OCI-LY3 (cell line): ENCODE results near the gene REL.
A peak's percentile ranks its signal among the peaks of the same experiment; 100 is the strongest.

Experiments
- H2AFZ ChIP-seq: fragments of 200-600, 300-600 bp; shearing (Covaris generic); 2 replicates; pipeline ENCODE4 v1.6.0; 2014; ENCODE audit warnings: antibody characterized with exemption, low read depth, low read length
- H3K27ac ChIP-seq: fragments of 200-600, 300-600 bp; sonication (generic); 2 replicates; pipeline ENCODE4 v1.5.1; 2014; ENCODE audit warnings: mild to moderate bottlenecking, low read length, moderate library complexity, mixed read lengths
- H3K27me3 ChIP-seq: fragments of 200-600, 300-600 bp; sonication (generic); 2 replicates; pipeline ENCODE4 v1.6.1; 2014; ENCODE audit warnings: low read depth, low read length, mixed read lengths
- H3K36me3 ChIP-seq: fragments of 200-600, 300-600 bp; sonication (generic); replicated peaks from 2 replicates; pipeline ENCODE3; 2014; ENCODE audit warnings: low read depth, low read length, mixed read lengths
- H3K4me1 ChIP-seq: fragments of 300-600, 200-600 bp; sonication (generic); 2 replicates; pipeline ENCODE4 v1.6.1; 2014; ENCODE audit warnings: low read length, mixed read lengths
- H3K4me2 ChIP-seq: fragments of 200-600, 300-600 bp; sonication (generic); 2 replicates; pipeline ENCODE4 v1.6.1; 2014; ENCODE audit warnings: low read length, mixed read lengths
- H3K4me3 ChIP-seq: fragments of 300-600, 200-600 bp; sonication (generic); 2 replicates; pipeline ENCODE4 v1.5.1; 2014; ENCODE audit warnings: antibody characterized with exemption, mild to moderate bottlenecking, low read length, moderate library complexity
- H3K79me2 ChIP-seq: fragments of 300-600, 200-600 bp; shearing (Covaris generic); 2 replicates; pipeline ENCODE4 v1.6.1; 2014; ENCODE audit warnings: mild to moderate bottlenecking, low read length, mixed read lengths
- H3K9ac ChIP-seq: fragments of 300-600, 200-600 bp; shearing (Covaris generic); 2 replicates; pipeline ENCODE4 v1.6.0; 2014; ENCODE audit warnings: mild to moderate bottlenecking, low read length, moderate library complexity
- H3K9me3 ChIP-seq: fragments of 200-600, 300-600 bp; shearing (Covaris generic); 2 replicates; pipeline ENCODE4 v1.6.1; 2014; ENCODE audit warnings: low read length, mixed read lengths; ENCODE audit not compliant: insufficient read depth
- H4K20me1 ChIP-seq: fragments of 200-600, 300-600 bp; sonication (generic); 2 replicates; pipeline ENCODE4 v1.6.1; 2016; ENCODE audit warnings: low read length, mixed read lengths; ENCODE audit not compliant: insufficient read depth
- CTCF ChIP-seq: fragments of 200-600, 300-600 bp; sonication (generic); IDR thresholded peaks from 2 replicates; pipeline ENCODE4 v1.5.1; 2014; ENCODE audit warnings: antibody characterized with exemption, low read length, low read depth
- EZH2phosphoT487 ChIP-seq: fragments of 200-600 bp; shearing (Covaris generic); IDR thresholded peaks from 2 replicates; pipeline ENCODE4 v1.6.1; 2018; ENCODE audit warnings: antibody characterized with exemption, mixed run types, low read depth

The REL gene

GRCh38 chr2:60867007-60867406 is 14.4 kb upstream of the REL start:
- Histone ChIP-seq H3K4me3 (no peak overlapping the region), H4K20me1 (no peaks in the 10 kb centered on the region), H3K4me1 (peaks cover 40% of the 10 kb centered on the region), H3K27ac (no peak overlapping the region), H2AFZ (no peak overlapping the region), H3K9ac (no peak overlapping the region), H3K36me3 (peaks cover 6% of the 10 kb centered on the region), H3K4me2 (no peak overlapping the region), H3K27me3 (no peaks in the 10 kb centered on the region), H3K79me2 (no peaks in the 10 kb centered on the region), H3K9me3 (peaks cover 4% of the 10 kb centered on the region; the same call in 1 of the 2 replicates)
- TF ChIP-seq EZH2phosphoT487, result no peak
- no peak for TF ChIP-seq CTCF

- Histone ChIP-seq H3K4me3 (no peak overlapping the region), H3K36me3 (peaks cover 6% of the 10 kb centered on the region), H3K27me3 (no peaks in the 10 kb centered on the region), H3K9ac (no peak overlapping the region), H3K9me3 (peaks cover 4% of the 10 kb centered on the region; the same call in 1 of the 2 replicates), H3K27ac (peak overlapping the region; percentile 44), H3K79me2 (no peaks in the 10 kb centered on the region), H4K20me1 (no peaks in the 10 kb centered on the region), H3K4me2 (peak overlapping the region; percentile 5), H2AFZ (peak overlapping the region; percentile 81), H3K4me1 (peaks cover 42% of the 10 kb centered on the region)
- TF ChIP-seq CTCF (no peak), EZH2phosphoT487 (no peak)
These were observed 13.5 kb upstream of the REL start for GRCh38 chr2:60867848-60868247.

- Histone ChIP-seq H3K4me3 (no peak overlapping the region), H4K20me1 (no peaks in the 10 kb centered on the region), H3K79me2 (no peaks in the 10 kb centered on the region), H3K36me3 (peaks cover 6% of the 10 kb centered on the region), H3K4me2 (no peak overlapping the region), H2AFZ (no peak overlapping the region), H3K9ac (no peak overlapping the region), H3K27ac (peak overlapping the region; percentile 44; the same call in 1 of the 2 replicates), H3K27me3 (no peaks in the 10 kb centered on the region), H3K9me3 (peaks cover 4% of the 10 kb centered on the region; the same call in 1 of the 2 replicates), H3K4me1 (peaks cover 46% of the 10 kb centered on the region)
- TF ChIP-seq CTCF, result no peak
- TF ChIP-seq EZH2phosphoT487, result no peak
These were observed 12.6 kb upstream of the REL start for GRCh38 chr2:60868589-60869273.

GRCh38 chr2:60872510-60872928 is 8.9 kb upstream of the REL start:
- peak overlapping the region; percentile 48 for H3K4me2 ChIP-seq
- no peak overlapping the region for H2AFZ ChIP-seq
- peaks cover 66% of the 10 kb centered on the region for H3K4me1 ChIP-seq
- H3K27ac ChIP-seq, result peak overlapping the region; percentile 91
- no peak for TF ChIP-seq CTCF
- no peak for TF ChIP-seq EZH2phosphoT487
- peaks cover 6% of the 10 kb centered on the region for H3K36me3 ChIP-seq
- peak overlapping the region; percentile 46; the same call in 1 of the 2 replicates for H3K9ac ChIP-seq
- H3K9me3 ChIP-seq, result 0 out of 2 replicates have a peak, but pooled peaks cover 4% of the 10 kb centered on the region
- H3K4me3 ChIP-seq, result peak overlapping the region; percentile 6; the same call in 1 of the 2 replicates
- H3K79me2 ChIP-seq, result no peaks in the 10 kb centered on the region
- H4K20me1 ChIP-seq, result no peaks in the 10 kb centered on the region
- no peaks in the 10 kb centered on the region for H3K27me3 ChIP-seq
